Measurements from ENCODE around the gene RBFOX2. TPM values are rescaled to one million over a fixed set of nuclear protein-coding genes. Genes with fewer than 3 reads are reported as not detected.

RBFOX2 gene
- total RNA-seq, 1 experiment from 2014 or later, result 81.1 TPM

DNA sequence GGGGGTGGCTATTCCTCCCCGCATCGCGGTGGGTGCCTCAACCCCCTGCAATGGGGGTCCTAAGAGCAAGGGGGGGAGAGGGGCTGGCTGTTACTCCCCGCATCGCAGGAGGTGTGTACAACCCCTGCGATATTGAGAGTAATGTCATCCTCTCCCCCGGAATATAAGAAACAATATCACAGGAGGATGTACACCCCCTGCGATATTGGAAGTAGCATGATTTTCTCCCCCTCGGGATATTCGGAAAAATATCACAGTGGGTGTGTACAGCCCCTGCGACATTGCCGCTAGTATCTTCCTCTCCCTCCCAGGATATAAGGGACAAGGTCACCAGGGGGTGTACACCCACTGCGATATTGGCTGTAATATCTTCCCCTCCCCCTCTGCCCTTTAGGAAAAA lies 333.4 kb downstream of the RBFOX2 start:
- DNase-seq (ENCODE audit: low read depth, low spot score), result no peak
- in situ Hi-C loops (cut with HindIII; ENCODE audit: low pct_unique_long_range_greater_than_20kb, low sequenced_read_pairs), result no loop called here

DNA sequence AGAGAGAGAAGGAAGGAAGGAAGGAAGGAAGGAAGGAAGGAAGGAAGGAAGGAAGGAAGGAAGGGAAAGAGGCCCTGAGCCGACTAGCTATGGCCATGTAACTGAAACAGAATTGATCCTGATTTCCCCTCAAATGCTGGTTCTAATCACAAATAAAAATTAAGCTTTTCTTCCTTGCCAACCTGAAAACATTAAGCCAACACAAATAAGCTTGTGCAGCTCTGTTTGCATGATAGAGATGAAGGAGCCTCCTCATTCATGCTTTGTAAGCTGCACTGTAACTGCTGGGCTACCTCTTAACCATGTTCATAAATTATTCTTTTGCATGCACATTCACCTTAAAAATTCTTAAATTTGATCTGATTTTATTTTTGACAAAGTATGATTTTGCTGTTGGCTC lies 338.6 kb downstream of the RBFOX2 start:
- no peaks in the 10 kb centered on the region for H3K36me3 ChIP-seq (ENCODE audit: control insufficient read depth, insufficient read depth, low read length)
- H3K4me1 ChIP-seq (ENCODE audit: control insufficient read depth, insufficient read depth, low read length), result no peaks in the 10 kb centered on the region
- BruUV-seq (replicated peaks), result no TSS peak
- DNase-seq (ENCODE audit: low read depth, low spot score) (no peak), ATAC-seq (no peak)
- H3K4me3 ChIP-seq (ENCODE audit: low read depth in 2 of 2, low read length in 2 of 2), result no peak overlapping the region
- no peaks in the 10 kb centered on the region for H3K27me3 ChIP-seq (ENCODE audit: control insufficient read depth, insufficient read depth, low read length)
- H3K27ac ChIP-seq (ENCODE audit: low read length), result no peak overlapping the region
- ChIA-PET CTCF (interaction anchor here (0.7 kb wide), 1 partner anchor 168 kb away, joined by 7 read pairs; no protein-coding TSS in a partner anchor), POLR2A (no interaction called here)
- TF ChIP-seq POLR2AphosphoS5 (IDR thresholded peaks at IDR 0.05; ENCODE audit: low read depth, low read length) (no peak), SIN3A (IDR thresholded peaks at IDR 0.05; ENCODE audit: borderline replicate concordance, insufficient read depth, low read depth, low read length) (no peak), TCF7L2 (IDR thresholded peaks at IDR 0.05; ENCODE audit: low read depth, low read length) (no peak)
- TF ChIP-seq, protein P1, sequence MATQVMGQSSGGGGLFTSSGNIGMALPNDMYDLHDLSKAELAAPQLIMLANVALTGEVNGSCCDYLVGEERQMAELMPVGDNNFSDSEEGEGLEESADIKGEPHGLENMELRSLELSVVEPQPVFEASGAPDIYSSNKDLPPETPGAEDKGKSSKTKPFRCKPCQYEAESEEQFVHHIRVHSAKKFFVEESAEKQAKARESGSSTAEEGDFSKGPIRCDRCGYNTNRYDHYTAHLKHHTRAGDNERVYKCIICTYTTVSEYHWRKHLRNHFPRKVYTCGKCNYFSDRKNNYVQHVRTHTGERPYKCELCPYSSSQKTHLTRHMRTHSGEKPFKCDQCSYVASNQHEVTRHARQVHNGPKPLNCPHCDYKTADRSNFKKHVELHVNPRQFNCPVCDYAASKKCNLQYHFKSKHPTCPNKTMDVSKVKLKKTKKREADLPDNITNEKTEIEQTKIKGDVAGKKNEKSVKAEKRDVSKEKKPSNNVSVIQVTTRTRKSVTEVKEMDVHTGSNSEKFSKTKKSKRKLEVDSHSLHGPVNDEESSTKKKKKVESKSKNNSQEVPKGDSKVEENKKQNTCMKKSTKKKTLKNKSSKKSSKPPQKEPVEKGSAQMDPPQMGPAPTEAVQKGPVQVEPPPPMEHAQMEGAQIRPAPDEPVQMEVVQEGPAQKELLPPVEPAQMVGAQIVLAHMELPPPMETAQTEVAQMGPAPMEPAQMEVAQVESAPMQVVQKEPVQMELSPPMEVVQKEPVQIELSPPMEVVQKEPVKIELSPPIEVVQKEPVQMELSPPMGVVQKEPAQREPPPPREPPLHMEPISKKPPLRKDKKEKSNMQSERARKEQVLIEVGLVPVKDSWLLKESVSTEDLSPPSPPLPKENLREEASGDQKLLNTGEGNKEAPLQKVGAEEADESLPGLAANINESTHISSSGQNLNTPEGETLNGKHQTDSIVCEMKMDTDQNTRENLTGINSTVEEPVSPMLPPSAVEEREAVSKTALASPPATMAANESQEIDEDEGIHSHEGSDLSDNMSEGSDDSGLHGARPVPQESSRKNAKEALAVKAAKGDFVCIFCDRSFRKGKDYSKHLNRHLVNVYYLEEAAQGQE (IDR thresholded peaks at IDR 0.05; ENCODE audit: insufficient read depth in 1 of 2, low read depth in 2 of 2, low read length in 1 of 2), result no peak
- TF ChIP-seq, protein P2, sequence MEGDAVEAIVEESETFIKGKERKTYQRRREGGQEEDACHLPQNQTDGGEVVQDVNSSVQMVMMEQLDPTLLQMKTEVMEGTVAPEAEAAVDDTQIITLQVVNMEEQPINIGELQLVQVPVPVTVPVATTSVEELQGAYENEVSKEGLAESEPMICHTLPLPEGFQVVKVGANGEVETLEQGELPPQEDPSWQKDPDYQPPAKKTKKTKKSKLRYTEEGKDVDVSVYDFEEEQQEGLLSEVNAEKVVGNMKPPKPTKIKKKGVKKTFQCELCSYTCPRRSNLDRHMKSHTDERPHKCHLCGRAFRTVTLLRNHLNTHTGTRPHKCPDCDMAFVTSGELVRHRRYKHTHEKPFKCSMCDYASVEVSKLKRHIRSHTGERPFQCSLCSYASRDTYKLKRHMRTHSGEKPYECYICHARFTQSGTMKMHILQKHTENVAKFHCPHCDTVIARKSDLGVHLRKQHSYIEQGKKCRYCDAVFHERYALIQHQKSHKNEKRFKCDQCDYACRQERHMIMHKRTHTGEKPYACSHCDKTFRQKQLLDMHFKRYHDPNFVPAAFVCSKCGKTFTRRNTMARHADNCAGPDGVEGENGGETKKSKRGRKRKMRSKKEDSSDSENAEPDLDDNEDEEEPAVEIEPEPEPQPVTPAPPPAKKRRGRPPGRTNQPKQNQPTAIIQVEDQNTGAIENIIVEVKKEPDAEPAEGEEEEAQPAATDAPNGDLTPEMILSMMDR (IDR thresholded peaks at IDR 0.05), result no peak
- in situ Hi-C loops (cut with HindIII; ENCODE audit: low pct_unique_long_range_greater_than_20kb, low sequenced_read_pairs) (no loop called here), intact Hi-C loops (cut with micrococcal nuclease; ENCODE audit: unreplicated experiment) (no loop called here)
- H3K9me3 ChIP-seq (ENCODE audit: control insufficient read depth, insufficient read depth, low read depth, low read length), result no peaks in the 10 kb centered on the region

More for the DNA sequence above, 333.4 kb downstream of the RBFOX2 start:
- no TSS peak for BruUV-seq (replicated peaks)
- no peak for ATAC-seq
- intact Hi-C loops (cut with micrococcal nuclease; ENCODE audit: unreplicated experiment), result no loop called here
- H3K27me3 ChIP-seq (ENCODE audit: control insufficient read depth, insufficient read depth, low read length), result no peaks in the 10 kb centered on the region
- no peaks in the 10 kb centered on the region for H3K4me1 ChIP-seq (ENCODE audit: control insufficient read depth, insufficient read depth, low read length)
- H3K27ac ChIP-seq (ENCODE audit: low read length), result no peak overlapping the region
- CTCF ChIA-PET, result no interaction called here
- H3K4me3 ChIP-seq (ENCODE audit: low read depth in 2 of 2, low read length in 2 of 2), result no peak overlapping the region
- POLR2A ChIA-PET, result no interaction called here
- H3K9me3 ChIP-seq (ENCODE audit: control insufficient read depth, insufficient read depth, low read depth, low read length), result no peaks in the 10 kb centered on the region
- H3K36me3 ChIP-seq (ENCODE audit: control insufficient read depth, insufficient read depth, low read length), result no peaks in the 10 kb centered on the region
- TF ChIP-seq TCF7L2 (IDR thresholded peaks at IDR 0.05; ENCODE audit: low read depth, low read length) (no peak), POLR2AphosphoS5 (IDR thresholded peaks at IDR 0.05; ENCODE audit: low read depth, low read length) (no peak), SIN3A (IDR thresholded peaks at IDR 0.05; ENCODE audit: borderline replicate concordance, insufficient read depth, low read depth, low read length) (no peak)
- TF ChIP-seq, protein P1 (IDR thresholded peaks at IDR 0.05; ENCODE audit: insufficient read depth in 1 of 2, low read depth in 2 of 2, low read length in 1 of 2), result no peak
- TF ChIP-seq, protein P2 (IDR thresholded peaks at IDR 0.05), result no peak

Data from Panc1 (cell line).